HG03469 (cell line): Measurements from ENCODE around the gene WDR62.

Experiments used
- ATAC-seq: cut with Tn5 transposase; IDR thresholded peaks from one replicate; pipeline ENCODE4 v1.9.1; 2021; ENCODE audit warnings: mild to moderate bottlenecking, moderate library complexity, moderate number of reproducible peaks; ENCODE audit not compliant: unreplicated experiment

The WDR62 gene

GRCh38 chr19:36139473-36140303 lies 85.0 kb downstream of the WDR62 start, which contains the start of gene CAPNS1:
Gene CAPNS1, plus strand, starts transcription at chr19:36140066. Its CDS starts 946 bp downstream, at chr19:36141012.
- ATAC-seq: peak; percentile 70

DNA sequence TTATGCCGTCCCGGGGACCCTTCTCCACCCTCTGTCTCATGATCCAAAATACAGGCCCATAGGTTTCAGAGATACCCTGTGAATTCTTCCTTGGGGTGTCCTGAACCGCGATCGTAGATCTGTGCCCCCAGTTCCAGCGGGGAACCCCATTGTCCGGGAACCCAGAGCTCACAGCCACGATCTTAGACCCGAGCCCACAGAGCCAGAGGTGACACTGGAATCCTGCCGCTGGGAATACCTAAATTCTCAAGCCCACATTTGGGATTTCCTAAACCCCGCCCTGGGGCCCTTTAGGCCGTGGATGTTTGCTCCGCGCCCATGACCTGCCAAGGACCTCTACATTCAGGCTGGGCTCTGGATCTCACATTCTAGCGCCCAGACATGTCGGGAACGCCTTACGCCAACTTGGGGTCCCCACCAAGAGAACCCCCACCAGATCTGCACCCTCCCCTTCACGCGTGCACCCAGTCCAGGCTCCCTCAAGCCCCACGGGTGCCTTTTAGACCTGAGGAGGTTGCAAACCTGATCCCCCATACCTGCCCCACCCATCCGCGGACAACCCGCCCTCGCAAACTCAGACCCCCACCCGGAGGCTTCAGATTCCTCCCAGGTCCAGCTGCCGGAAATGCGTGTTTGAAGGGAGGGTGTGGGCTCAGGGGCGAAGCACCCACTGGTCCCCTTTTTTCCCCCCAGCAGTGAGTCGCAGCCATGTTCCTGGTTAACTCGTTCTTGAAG lies 85.8 kb downstream of the WDR62 start:
- ATAC-seq: no peak

DNA sequence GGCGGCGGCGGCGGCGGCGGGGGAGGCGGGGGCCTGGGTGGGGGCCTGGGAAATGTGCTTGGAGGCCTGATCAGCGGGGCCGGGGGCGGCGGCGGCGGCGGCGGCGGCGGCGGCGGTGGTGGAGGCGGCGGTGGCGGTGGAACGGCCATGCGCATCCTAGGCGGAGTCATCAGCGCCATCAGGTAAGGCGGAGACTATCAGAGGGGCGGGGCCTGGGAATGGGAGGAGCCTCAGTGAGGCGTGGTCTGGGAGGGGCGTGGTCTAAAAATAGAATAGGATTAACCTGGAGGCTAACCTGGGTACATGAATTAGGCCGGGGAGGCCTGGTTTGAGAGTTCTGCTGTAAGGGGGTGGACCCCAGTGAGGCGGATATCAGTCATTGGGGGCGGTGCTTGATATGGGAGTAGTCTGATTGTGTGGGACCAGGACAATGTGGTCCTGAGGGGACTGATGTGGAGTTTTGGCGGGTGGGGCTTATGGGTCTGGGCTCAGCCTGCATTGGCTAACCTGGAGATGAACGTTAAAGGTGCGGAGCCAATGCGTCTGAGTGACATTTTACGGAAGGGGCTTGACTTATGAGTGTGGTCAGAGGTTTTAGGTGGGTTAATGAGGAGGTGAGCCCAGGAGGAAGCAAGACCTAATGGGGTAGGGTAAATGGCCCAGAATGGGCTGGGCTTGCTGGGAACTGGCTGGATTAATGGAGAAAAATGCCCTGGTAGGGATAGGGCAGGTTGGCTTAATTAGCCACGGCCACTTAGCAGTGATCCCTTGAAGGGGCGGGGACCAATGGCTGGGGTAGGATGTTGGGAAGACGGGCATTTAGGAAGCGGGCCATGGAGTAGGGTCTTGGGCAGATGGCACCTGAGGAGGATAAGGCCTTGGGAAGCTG lies 86.6 kb downstream of the WDR62 start:
- ATAC-seq: no peak

GRCh38 chr19:36142046-36142445 lies 87.3 kb downstream of the WDR62 start:
- ATAC-seq: no peak

DNA sequence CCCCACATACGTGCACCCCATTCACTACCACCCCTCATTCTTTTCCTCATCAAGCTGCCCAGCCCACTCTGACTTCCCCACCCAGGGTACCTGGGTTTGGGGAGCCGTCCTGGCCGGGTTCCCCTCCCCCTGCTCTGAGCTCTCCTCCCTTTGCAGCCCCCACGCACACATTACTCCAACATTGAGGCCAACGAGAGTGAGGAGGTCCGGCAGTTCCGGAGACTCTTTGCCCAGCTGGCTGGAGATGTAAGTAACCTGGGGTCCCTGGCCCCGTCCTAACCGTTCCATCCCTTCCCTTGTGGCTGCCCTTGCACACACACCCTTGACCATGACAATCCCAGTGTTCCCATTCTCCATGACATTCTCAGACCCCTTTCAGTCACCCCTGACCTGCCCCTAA lies 87.8 kb downstream of the WDR62 start:
- ATAC-seq: no peak

DNA sequence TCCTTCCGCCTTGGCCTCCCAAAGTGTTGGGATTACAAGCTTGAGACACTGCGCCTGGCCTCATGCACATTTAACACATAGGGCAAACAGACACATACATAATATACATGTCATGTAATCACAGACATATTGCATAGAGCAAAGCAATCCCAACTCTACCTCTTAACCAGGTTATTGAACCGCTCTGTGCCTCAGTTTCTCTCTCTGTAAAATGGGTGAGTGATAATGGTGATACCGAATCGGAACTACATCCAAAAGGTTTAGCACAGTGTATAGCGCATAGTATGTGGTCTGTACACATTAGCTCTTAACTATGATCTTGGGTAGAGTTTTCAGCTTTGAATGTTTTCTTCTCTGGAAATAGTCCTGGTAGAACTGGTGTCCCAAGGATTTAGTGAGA lies 89.9 kb downstream of the WDR62 start:
- no peak for ATAC-seq

GRCh38 chr19:36149673-36150406 lies 95.1 kb downstream of the WDR62 start:
- ATAC-seq: no peak

DNA sequence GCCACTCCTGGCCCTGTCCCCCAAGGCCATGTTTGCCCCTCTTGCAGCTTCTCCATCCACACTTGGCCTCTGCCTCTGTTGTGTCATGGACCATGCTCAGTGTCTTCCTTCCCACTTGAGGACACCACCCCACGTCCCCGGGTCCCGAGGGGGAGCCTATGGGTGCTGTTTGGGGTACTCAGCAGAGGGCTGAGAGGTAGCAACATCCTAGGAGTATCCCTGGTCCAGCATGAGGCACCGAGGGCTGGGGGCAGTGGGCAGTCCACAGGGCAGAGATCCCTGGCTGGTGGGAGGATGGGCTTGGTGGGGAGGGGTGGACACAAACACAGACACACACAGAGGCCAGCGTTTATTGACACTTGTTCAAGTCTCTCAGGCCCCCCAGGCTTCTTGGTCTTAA lies 95.9 kb downstream of the WDR62 start:
- no peak for ATAC-seq

DNA sequence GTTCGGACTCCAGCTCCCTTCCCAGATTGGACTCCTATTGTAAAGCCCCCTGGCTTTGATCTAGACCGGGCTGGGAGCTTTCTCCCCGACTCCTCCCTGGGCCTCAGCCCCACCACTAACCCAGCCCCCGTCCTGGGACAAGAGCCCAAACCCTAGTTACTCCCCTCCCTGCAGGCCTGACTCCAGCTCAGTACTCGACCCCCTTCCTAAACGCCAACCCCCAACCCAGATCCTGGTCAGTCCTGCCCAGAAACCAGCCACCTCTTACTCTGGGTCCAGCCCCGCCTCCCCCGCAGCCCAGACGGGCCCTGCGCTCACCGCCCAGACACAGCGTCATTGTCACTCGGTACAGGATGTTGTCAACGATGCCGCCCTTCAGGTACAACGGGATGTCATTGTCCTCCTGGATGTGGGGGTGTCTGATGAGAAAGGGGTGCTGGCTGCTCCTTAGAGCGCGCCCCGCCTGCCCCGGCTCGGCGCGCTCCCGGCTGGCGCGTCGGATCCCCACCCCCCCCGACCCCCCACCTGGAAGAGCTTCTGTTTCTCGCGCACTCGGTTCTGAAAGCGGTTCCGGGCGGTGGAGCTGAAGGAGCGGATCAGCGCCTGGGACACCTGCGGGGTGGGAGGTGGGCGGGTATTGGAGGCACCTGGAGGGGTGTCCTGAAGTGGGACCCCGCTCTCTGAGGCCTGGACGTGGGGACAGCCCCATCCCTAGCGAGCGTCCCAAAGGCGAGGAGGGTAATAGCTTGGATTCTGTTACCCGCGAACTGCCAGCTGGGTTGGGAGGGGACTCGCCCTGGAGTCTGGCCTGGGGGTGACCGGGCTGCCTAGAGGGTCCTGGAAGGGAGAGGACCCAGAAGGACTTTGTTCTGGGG lies 96.7 kb downstream of the WDR62 start:
- no peak for ATAC-seq

GRCh38 chr19:36152019-36152351 lies 97.3 kb downstream of the WDR62 start:
- no peak for ATAC-seq

GRCh38 chr19:36152352-36153091 lies 97.8 kb downstream of the WDR62 start, which contains the start of gene COX7A1:
Gene COX7A1, minus strand, starts transcription at chr19:36152447. Its CDS starts 40 bp downstream, at chr19:36152407.
- no peak for ATAC-seq

DNA sequence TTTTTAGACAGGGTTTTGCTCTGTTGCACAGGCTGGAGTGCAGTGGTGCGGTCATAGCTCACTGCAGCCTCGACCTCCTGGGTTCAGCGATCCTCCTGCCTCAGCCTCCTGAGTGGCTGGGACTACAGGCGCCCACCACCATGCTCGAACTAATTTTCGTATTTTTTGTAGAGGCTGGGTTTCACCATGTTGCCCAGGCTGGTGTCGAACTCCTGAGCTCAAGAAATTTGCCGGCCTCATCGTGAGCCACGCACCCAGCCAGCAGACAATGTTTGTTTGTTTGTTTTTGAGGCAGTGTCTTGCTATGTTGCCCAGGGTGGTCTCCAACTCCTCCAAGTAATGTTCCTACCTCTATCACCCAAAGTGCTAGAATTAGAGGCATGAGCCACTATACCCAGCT lies 98.4 kb downstream of the WDR62 start:
- no peak for ATAC-seq
